HPDE6-E6E7 (cell line): ENCODE results near the gene GMCL1.
"Not testable (repeated sequence)": the region's sequence is repeated elsewhere in the genome, so short reads cannot be mapped to it uniquely, and the experiment has no call there.

Source experiments
- DNase-seq: peaks from one replicate; pipeline ENCODE4 v3.0.0; 2011; ENCODE audit warnings: missing footprints; ENCODE audit errors: extremely low spot score

The GMCL1 gene, protein sequence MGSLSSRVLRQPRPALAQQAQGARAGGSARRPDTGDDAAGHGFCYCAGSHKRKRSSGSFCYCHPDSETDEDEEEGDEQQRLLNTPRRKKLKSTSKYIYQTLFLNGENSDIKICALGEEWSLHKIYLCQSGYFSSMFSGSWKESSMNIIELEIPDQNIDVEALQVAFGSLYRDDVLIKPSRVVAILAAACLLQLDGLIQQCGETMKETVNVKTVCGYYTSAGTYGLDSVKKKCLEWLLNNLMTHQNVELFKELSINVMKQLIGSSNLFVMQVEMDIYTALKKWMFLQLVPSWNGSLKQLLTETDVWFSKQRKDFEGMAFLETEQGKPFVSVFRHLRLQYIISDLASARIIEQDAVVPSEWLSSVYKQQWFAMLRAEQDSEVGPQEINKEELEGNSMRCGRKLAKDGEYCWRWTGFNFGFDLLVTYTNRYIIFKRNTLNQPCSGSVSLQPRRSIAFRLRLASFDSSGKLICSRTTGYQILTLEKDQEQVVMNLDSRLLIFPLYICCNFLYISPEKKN

DNA sequence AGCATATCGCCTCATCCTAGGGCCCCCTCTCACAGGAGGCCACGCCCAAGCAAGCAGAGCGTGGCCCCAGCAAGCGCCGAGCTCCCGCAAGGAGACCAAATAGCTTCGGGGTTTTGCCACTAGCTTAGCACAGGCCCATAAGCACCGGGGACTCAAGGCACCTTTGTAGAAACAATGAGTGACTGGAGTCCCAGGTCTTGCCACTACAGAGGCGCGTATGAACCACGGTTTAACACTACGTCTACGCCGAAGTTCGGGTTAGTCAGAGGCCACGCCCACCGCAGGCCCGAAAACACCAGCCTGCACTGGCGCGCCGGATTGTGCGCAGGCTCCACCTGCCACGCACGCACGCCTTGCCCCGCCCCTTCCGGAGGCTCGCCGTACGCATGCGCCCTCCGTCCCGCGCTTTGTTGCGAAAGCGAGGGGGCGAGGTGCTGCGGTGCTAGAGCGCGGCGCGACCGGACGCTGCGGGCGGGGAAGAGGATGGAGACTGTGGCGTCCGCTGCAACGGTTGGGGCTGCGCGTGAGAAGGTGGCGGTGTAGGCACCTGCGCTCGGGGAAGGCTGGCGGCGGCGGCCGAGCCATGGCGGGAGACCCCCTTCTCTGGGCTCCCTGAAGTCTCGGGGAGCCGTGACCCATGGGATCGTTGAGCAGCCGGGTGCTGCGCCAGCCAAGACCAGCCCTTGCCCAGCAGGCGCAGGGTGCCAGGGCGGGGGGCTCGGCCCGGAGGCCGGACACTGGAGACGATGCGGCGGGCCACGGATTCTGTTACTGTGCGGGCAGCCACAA lies at the start of gene GMCL1:
Gene GMCL1, plus strand, starts transcription at position 405 of the 789 bp plus-strand sequence. Its CDS starts 233 bp downstream, at position 638.
- peak; percentile 87 for DNase-seq

DNA sequence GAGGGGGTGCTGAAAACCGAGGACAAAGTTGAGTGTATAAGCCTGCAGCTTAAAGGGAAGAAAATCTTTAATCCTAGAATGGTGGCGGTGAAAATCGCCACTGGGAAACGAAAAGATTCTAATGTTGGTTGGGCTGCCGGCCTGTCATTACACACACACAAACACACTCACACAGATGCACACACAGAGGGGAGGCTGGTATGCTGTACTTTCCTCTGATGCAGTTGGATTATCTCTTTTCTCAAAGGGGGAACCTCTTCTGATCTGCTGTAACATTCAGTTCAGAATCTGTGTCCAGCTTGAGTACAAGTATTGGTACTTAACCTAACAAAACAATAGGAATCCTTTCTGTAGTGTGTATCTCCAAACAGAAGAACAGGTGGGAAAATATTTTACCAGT lies 48.5 kb upstream of the GMCL1 start:
- DNase-seq, result no peak

DNA sequence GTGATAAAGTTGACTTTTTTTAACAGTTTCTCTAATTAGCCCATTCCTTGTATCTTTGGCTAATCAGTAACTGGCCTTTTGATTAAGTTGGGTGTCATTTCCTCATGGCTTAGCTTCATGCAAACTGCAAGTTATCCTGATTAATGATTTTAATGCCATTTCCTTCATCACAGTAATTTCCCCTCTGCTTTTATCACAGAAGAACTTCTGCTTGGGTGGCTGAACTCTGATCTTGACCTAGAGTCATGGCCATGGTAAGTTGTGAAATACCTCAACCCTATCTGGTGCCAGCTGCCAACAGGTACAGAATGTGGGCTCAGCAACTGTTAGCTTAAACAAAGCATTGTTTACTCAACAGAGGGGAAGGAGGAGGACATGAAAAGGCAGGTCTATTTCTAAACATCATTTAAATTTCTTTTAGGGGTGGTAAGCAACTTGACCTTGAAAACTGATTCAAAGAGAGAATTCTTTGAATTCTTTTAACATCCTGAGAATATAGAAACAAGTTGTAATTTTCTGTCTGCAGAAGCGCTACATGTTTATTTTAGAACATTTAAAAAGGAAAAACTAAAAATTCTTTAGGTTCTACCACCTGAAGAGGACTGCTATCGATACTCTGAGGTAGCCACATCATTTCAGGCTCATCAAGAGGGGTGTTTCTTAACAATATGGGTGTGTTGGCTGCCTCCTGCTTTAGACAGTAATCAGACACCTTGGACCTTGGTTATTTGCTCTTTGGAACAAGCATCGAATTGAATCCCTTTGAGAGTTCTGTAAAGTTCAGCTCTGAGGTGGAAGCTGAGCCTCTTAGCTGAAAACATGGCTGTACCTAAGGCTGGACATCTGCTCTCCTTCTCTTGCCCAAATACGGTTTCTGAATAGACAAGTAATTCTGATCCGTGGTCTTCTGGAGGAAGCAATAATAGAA lies 47.9 kb upstream of the GMCL1 start:
- DNase-seq, result no peak

DNA sequence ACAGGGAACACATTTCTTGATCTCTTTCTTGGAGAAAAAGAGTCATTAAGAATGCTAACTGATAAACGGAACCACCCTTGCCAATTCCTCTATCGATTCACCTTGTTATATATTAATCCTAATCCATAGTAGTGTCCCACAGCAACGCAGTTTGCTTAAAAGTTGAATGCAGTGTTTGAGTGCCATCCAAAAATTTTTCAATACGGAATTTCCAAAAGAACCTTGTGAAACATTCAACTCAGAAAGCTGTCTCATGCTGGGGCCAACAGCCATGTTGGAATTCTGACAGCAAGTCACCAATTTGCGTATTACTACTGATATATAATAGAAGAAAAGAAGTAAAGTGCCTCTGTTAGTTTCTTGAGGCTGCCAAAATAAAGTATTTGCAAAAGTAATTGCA lies 45.2 kb upstream of the GMCL1 start:
- no peak for DNase-seq

DNA sequence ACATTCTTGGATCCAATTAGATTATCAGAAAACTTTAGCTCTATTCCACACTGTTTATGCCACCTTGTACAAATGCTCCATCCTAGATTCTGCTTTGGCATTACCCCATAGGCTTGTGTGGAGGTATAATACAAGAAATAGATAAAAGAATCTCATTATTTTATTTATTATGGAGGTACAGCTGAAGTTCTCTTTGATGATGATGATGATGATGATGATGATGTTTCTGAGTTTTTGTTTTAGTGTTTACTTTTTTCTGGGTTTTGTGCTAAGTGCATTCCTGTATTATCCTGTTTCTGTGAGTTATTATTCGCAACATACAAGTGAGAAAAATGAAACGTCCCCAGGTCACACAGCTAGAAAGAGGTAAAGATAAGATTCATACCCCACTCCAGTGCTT lies 44.1 kb upstream of the GMCL1 start:
- no peak for DNase-seq

DNA sequence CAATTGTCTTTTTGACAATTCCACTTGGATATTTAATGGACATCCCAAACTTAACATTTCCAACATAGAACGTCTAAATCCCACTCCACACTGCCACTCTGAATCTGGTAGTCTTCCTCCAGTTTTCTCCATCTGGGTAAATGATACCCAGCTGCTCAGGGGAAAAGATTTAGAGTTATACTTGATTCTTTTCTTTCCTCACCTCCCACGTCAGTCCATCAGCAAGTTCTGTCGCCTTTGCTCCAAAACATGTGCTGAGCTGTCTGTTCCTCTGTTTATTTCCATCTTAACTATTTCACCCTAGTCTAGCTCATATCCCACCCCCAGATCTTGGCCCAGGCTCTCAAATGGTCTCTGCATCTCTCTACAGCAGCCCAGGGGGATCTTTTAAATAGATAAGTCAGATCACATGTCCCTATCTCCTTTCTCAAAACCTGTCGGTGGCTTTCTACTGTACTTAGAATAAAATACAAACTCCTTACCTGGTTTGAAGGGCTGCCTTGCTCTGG lies 43.4 kb upstream of the GMCL1 start:
- no peak for DNase-seq

DNA sequence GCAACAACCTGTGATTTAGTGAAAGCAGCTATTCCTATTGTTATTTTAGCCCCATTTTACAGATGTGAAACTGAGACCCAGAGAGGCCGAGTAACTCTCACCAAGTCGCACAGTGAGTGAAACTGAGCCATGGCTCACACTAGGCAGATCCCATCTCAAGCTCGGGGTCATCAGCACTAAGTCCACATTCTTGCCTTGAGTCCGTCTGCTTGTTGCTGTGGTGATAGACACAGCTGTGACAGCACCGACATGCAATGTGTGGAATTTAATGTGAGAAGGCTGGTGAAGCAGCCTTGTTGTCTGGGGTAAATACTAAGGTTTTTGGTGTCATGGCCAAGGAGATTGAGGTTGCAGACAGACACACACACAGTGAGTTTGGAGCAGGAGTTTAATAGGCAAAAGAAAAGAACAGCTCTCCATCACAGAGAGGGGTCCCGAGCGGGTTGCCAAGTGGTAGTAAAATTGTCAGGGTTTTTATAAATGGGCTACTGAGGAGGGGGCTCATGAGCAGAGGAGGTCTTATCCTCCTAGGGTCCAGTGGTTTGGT lies 40.2 kb upstream of the GMCL1 start:
- no peak for DNase-seq

DNA sequence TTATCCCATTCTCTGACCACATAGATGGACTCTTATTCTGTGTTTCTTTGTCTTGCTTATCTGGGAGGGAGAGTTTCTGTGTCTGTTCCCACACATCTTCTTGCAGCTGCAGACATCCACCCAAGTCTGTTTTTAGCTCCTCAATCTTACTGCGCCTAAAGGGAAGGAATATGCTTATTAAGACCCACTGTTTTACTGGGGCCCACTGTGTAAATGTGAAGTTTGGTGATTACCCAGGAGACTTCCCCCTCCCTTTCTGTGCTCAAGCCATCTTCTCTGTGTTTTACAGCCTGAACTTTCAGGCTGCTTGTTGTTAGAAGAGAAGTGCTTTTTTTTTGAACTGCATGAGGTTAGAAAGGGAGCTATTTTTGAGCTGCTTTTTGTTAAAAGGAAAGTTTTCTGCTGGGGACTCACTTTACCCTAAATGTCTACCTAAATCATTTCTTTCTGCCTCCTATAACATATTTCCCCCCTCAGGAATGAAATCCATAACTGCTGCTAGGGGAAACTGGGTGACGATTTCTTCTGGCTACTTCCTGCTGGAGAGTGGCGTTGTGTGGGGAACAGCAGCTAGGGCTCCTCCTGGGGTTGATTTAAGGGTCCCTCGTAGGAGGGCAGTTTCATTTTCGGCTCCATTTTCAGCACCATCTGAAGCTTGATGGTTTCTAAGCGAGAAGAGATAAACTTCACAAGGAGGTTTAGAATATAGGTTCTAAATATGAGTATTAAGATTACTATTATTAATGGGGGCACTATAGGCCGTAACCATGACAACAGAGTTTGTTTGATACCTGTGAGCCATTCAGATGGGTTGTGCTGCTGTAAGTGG lies 39.5 kb upstream of the GMCL1 start:
- no peak for DNase-seq

DNA sequence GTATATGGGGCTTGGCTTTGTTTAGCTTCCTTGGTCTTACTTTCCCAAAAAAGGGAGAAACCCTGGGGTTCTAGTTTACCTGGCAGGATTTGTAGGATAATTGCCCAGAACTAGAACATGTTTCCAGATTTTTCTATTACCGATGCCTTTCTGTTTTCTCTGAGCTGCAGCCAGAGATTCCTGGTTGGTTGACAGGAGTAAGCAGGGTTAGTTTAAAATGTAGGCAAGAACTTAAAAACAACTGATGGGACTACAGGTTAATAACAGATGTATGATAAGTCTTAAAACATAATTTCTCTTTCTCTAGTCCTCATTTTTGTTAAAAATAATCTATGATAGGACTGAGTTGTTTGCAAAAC lies 38.9 kb upstream of the GMCL1 start:
- no peak for DNase-seq

DNA sequence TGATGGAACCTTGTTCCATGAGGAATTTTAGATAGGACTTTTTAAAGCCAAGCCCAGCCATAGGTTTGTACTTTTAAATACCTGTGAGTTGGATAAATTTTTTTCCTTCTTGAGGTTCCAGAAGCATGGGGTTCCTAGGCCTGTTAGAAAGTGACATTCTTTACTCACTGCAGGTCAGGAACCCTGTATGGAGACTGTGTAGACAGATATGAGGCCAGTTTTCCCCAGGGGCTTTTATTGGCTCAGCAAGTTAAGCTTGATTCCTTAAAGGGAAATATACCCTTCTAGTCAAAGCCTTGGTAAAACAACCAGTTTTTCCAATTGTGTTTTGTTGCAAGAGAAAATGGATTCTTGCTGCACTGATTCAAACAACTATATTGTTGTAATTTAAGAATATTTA lies 38.4 kb upstream of the GMCL1 start:
- no peak for DNase-seq

DNA sequence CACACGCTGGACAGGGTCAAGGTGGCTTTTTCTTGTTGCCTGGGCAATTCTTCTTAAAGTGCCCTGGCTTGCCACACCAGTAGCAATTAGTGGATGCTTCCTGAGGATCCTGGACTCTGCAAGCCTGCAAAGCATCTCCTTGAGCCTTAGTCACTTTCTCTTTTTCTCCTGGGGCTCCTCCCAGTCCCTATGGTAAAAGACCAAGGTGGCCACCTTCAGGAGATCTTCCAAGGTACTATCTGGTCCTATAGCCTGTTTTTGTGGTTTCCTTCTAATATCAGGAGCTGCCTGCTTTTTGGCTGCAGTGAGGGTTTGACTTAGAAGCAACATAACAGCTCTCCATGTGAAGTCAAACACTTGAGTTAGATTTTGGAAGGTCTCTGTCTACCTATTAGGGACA lies 33.3 kb upstream of the GMCL1 start:
- no peak for DNase-seq

DNA sequence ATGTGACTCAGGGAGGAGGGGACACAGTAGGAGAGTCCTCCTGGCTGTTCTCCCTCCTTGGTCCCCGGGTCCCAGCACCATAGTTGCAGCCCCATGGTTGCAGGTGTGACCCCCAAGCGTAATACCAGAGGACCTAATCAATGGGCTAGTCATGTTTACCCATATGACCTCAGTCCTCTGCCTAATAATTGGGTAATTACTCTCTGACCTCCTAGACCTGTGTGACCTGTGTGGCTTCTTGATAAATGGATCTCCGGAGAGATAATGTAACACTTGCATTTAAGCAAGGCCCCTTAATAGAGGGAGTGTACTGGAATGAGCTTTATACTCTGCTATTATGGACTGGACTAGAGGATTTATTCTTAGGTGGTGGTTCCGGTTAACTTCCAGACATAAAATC lies 32.2 kb upstream of the GMCL1 start:
- DNase-seq, result no peak

DNA sequence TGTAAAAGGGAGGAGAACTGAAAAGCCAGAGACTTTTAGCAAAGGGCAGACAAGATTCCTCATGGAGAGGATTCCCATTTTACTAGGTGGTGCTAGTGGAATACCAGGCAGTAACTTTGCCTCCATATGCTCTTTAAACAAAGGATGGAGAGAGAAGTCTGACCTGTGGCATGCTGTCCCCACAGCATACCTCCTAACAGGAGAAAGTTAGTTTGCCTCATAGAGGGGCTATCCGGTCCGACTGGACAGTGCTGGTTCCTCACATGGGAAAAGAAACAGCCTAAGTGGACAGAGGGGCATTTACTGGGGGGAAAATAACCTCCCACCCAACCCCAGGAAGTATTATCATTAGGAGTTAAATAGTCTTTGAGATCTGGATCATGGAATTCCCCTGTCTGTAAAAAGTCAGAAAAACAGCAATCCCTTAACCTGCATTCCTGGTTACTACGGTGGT lies 31.6 kb upstream of the GMCL1 start:
- DNase-seq, result no peak

DNA sequence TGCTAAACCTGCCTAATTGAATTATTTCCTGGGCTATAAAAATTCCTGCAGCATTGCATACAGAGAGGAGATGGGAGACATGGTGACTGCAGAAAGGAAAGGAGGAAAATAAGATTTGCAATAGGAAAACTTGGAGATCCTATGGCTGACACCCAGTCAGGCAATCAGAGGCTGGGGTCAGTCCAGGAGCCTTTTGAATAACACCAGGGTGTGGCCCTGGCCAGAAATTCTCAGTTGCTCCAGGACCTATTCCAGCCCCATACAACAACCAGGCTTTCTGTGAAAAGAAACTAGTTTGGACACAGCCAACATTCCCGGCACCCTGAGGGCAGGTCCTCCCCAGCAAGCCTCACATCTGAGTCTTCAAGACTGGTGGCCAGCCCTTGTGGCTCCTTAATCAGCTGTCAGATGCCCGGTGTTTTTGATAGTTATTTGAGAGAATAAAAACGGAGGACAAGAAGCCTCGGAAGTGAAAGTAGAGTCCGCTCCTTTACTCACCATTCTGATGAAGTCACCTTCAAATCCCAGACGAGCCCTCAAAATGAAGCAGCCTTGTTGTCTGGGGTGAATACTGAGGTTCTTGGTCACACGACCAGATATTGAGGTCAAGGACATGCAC lies 31.1 kb upstream of the GMCL1 start:
- DNase-seq, result peak; percentile 42

DNA sequence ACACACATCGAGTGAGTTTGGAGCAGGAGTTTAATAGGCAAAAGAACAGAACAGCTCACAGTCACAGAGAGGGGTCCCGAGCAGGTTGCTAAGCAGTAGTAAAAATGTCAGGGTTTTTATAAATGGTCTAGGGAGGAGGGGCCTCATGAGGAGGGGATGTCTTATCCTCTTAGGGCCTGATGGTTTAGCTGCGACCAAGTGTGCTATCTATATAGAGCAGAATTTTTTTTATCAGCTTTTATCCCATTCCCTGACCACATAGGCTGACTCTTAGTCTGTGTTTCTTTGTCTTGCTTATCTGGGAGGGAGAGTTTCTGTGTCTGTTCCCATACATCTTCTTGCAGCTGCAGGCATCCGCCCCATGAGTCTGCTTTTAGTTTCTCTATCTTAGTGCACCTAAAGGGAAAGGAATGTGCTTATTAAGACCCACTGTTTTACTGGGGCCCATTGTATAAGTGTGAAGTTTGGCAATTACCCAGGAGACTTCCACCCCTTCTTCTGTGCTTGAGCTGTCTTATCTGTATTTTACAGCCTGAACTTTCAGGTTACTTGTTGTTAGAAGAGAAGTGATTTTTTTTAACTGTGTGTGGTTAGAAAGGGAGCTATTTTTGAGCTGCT lies 30.4 kb upstream of the GMCL1 start:
- DNase-seq, result no peak

DNA sequence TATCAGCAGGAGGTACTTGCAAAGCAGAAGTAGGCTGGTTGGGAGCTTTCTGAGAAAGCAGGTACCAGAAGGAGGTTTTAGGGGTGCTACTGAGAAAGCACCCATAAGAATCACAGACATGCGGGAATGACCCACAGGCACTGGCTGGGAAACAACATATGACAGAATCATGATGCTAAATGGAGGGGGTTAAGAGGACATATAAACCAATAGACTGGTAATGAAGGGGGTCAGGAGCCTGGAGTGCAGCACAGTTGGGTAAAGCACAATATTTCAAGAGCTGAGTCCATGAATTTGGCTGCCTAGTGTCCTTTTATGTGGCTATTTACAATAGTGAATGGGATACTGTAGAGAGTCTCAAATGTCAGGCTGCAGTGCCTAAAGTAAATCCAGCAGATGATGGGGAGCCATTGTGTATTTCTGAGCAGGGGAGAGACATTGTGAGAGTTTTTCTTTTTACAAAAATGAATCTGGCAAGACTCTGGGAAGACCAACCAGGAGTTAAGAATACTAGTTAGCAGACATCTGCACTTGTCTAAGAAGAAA lies 27.6 kb upstream of the GMCL1 start:
- DNase-seq, result no peak

DNA sequence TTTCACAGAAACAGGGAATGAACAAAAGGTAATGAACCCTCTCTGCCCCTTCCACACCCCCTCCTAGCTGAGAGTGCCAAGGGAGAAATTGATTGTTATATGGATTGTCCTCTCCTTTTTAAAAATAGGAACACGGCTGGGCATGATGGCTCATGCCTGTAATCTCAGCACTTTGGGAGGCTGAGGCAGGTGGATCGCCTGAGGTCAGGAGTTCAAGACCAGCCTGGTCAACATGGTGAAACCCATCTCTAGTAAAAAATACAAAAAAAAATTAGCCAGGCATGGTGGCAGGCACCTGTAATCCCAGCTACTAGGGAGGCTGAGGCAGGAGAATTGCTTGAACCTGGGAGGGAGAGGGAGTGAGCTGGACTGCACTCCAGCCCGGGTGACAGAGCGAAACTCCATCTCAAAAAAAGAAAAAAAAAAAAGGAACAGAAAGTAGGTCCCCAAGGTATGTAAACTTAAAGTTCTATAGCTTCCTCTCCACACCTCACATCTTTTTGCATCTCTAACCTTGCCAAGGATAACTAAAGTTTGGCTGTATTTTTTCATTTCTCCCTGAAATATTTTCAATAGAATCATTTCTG lies 26.6 kb upstream of the GMCL1 start:
- not testable (repeated sequence) for DNase-seq

DNA sequence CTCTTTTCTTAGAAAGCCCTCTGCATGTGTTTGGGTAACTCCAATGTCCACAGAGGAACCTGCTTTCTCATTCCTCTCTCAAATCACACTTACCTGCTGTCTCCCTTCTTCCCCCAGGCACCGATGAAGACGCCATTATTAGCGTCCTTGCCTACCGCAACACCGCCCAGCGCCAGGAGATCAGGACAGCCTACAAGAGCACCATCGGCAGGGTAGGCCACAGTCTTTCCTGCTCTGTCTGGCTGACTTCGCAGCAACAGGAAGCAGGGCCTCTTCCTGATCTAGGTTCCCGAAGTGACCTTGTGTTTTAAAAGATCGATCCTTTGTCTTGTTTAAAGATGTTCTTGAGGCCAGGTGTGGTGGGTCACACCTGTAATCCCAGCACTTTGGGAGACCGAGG lies 25.0 kb upstream of the GMCL1 start:
- DNase-seq, result no peak

DNA sequence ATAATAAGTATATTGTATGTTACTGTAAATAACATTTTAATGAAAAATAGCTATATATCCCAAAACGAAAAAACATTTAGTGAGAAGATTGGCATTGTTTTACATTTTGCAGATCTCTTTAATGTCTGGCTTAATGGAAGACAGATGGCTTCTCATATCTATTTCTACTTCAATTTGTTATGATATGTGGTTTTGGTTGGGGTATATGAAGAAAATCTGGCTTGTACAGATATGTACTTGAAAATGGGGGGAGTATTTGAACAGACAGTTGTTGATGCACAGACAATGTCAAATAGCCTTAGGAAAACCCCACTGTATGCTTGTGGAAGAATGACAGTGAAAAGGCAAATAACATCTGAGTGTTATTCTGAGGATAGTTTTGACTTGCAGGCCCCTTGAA lies 23.6 kb upstream of the GMCL1 start:
- no peak for DNase-seq
